ENCODE results near the gene PYCR2.
A peak's percentile ranks its signal among the peaks of the same experiment; 100 is the strongest.
"Not testable (repeated sequence)": the region's sequence is repeated elsewhere in the genome, so short reads cannot be mapped to it uniquely, and the experiment has no call there.

The PYCR2 gene

GRCh38 chr1:225888898-225889601 is 35.0 kb downstream of the PYCR2 start, which contains the start of gene LEFTY1:
LEFTY1 (minus strand) TSS chr1:225889146; CDS start chr1:225889066, 80 bp downstream.
- DNase-seq = no peak

DNA sequence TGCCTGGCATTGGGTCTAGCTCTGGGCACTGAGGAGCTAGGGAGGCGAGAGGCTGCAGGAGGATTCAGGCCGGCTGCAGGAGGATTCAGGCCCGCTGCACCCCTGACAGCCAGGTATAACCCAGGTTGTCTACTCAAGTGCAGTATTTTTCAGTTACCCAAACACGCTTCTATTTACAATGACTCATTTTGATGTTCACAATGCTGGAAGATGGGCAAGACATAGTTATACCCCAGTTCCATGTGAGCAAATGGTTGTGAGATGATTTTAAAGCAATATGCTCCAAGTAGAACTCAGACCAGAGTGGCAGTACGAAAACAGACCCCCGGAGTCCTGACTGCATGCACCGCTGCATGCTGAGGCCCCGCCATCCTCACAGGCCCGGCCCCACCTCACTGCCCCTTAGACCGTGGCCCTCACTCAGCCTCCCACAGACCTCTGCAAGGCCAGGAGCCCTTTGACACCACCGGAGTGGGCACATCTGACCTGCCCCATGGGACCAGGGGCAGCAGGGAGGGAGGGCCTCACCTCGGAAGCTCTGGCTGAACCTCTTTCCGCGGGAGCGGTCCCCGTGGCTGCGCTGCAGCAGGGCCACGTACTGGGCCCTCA is 35.7 kb downstream of the PYCR2 start:
- no peak for DNase-seq

- DNase-seq = not testable (repeated sequence)
Observed at GRCh38 chr1:225887554-225888288, 36.3 kb downstream of the PYCR2 start.

GRCh38 chr1:225887030-225887314 is 37.1 kb downstream of the PYCR2 start:
- DNase-seq = no peak

- no peak for DNase-seq
Observed at GRCh38 chr1:225886159-225887029, 37.7 kb downstream of the PYCR2 start.

- no peak for DNase-seq
Observed at GRCh38 chr1:225885336-225885735, 38.7 kb downstream of the PYCR2 start.

GRCh38 chr1:225883616-225884265 is 40.3 kb downstream of the PYCR2 start:
- DNase-seq = no peak

GRCh38 chr1:225882694-225883615 is 41.1 kb downstream of the PYCR2 start:
- peak; percentile 14 for DNase-seq

GRCh38 chr1:225881959-225882693 is 41.9 kb downstream of the PYCR2 start, which contains the start of gene TMEM63A:
TMEM63A (minus strand) TSS chr1:225882380; CDS start chr1:225877580, 4,800 bp downstream.
- peak; percentile 25 for DNase-seq

DNA sequence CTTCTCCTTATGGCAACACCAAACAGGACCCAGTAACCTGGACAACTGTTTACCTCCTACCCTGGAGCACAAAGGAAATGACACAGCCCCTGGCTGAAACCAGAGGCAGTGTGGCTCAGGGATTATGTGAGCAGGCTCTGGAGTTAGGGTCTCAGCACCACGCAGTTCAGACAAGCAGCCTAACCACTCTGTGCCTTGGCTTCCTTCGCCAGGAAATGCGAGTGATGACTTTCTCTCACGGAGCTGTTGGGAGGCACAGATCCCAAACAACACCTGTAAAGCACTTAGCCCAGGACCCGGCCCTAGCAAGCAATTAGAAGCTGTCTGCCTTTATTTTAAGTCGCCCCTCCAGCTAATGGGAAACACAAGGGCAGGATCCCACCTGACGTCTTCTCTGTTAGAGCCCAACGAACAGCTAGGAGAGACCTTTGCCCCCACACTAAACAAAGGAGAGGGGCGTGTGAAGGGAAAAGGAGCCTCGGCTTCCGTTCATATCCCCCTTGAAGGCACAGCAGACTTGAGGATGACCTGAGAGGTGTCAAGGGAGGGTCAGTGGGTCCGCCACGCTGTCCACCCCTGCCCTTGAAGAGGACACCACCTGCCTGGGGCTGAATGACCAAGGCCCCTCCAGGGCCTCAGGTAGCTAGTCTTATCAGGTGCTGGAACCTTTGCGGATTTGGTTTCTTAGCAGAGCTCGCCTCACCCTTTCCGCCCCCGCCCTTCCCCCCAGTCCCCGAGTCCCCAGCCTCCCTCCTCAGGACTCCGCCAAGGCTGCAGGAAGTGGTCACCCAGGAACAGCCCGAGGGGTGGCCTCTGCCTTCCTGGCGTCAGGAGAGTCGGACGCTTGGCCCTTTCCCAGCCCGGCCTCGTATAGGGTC is 42.7 kb downstream of the PYCR2 start:
- DNase-seq = peak; percentile 7

GRCh38 chr1:225880636-225881035 is 43.4 kb downstream of the PYCR2 start:
- DNase-seq = peak; percentile 55

DNA sequence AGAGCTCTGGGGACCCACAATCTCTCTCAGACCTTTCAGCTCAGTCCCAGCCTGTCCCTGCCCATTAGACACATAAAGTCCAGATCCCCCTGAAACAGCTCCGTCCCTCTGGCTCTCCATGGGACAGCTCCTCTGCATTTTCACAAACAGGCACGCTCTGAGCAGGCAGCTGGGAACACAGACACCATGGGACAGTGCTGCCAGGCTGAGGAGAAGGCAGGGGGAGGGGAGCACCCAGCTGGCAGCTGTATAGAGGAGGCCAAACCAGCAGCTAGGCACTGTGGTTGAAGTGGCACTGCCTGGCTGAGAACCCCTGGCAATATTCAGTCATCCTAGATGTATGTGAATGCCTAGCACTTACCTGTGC is 43.8 kb downstream of the PYCR2 start:
- no peak for DNase-seq

- peak; percentile 55 for DNase-seq
Observed at GRCh38 chr1:225879521-225880221, 44.4 kb downstream of the PYCR2 start.

DNA sequence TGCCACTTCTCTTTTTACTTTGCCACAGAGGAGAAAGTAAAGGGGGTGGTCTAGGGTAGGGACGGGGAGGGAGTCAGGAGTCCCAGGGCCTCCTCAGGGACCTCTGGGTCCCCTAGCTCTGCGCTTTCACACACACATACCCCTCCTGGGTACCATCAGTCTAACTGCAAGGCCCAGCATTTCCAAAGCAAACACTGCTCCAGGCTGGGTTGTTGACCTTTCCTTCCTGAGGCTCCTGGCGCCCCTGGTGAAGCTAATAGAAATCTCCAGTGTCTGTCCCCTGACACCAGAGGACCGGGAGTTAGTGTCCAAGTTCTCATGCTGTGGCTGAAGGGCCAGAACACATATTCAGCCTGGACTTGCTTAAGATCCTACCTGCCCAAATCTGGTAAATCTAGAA is 45.8 kb downstream of the PYCR2 start:
- no peak for DNase-seq

- no peak for DNase-seq
Observed at GRCh38 chr1:225877580-225877979, 46.5 kb downstream of the PYCR2 start.

GRCh38 chr1:225876900-225877510 is 47.0 kb downstream of the PYCR2 start:
- DNase-seq = no peak

DNA sequence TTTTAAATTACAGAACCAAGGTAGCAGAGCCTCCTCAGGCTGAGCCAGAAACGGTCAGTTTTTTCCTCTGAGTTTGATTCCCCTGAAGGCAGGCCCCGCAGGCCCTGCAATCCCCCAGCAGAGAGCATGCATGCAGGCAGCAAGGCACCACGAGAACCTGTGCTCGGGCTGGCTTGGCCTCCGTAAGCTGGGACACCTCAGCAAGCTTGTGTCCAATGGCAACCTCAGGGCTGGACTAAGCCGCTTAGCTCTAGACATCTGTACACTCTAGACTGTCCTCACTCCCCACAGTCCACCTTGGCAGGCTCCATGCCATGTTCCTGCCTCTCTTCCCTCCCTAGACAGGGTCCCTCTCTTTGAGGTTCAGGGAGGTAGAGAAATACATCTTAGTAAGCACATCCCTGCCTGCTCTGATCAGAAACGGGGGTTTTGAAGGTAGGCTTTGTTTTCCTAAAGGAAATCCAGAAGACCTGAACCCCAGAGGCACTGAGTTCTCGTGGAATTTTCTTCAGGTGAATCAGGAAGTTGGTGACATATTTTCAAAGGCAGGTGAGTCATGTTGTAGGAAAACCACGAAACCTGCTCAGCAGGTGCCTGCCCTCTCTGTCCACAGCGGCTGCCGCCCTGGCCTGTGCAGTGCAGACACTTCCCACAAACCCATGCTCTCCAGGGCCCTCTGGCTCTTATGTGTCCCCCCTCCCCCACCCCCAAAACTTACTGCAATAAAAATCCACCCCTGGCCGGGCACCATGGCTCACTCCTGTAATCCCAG is 48.8 kb downstream of the PYCR2 start:
- DNase-seq = no peak

DNA sequence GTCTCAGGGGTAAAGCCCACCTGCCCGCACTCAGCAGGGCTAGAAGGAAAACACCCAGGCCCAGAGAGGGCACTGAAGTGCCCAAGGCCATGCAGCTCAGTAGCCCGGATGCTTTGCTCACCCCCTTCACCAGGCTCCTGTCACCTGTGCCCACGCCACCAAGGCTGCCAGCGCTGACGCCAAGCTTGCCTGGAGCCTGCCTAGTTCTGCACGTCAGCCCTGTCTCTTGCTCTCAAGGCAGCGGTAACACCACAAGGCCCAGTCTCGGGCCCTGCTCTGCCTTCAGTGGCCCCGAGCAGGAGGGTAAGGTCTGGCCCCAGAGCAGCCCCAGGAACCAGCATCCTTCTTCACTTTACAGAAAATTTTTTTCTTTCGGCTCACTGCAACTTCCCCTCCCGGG is 49.6 kb downstream of the PYCR2 start:
- DNase-seq = no peak
